GM13977 (cell line): ENCODE data around the gene NECTIN1.

ENCODE experiments used
- DNase-seq: peaks from one replicate; pipeline ENCODE4 v3.0.0; 2012; ENCODE audit warnings: low spot score
- CTCF ChIP-seq: IDR thresholded peaks from 2 replicates; pipeline ENCODE4 v1.5.1; 2012; ENCODE audit warnings: mild to moderate bottlenecking, control low read depth; ENCODE audit not compliant: insufficient read depth; ENCODE audit errors: extremely low read depth, missing control alignments
- in situ Hi-C: fragments of 300-500 bp; cut with MboI; formaldehyde crosslinking; loops from one replicate; pipeline ENCODE4 v1.12.0; 2022; ENCODE audit warnings: low sequenced_read_pairs, low pct_unique_long_range_greater_than_20kb, mixed read lengths, inconsistent platforms; ENCODE audit not compliant: unreplicated experiment

NECTIN1 gene

GRCh38 chr11:119742263-119742861 is 13.4 kb upstream of the NECTIN1 start:
- TF ChIP-seq CTCF: no peak
- DNase-seq: peak; percentile 52
- in situ Hi-C loops: no loop called here

GRCh38 chr11:119741369-119742262 is 12.6 kb upstream of the NECTIN1 start:
- TF ChIP-seq CTCF: peak; percentile 95
- DNase-seq: peak; percentile 88
- in situ Hi-C loops: no loop called here

- no peak for TF ChIP-seq CTCF
- no peak for DNase-seq
- in situ Hi-C loops: no loop called here
Observed at GRCh38 chr11:119739975-119740374, 11.0 kb upstream of the NECTIN1 start.

- in situ Hi-C loops: no loop called here
- no peak for TF ChIP-seq CTCF
- no peak for DNase-seq
Observed at GRCh38 chr11:119739021-119739703, 10.2 kb upstream of the NECTIN1 start.

GRCh38 chr11:119738059-119738439 is 9.0 kb upstream of the NECTIN1 start:
- no peak for DNase-seq
- no peak for TF ChIP-seq CTCF
- in situ Hi-C loops: no loop called here

- in situ Hi-C loops: no loop called here
- no peak for DNase-seq
- no peak for TF ChIP-seq CTCF
Observed at GRCh38 chr11:119737366-119738058, 8.5 kb upstream of the NECTIN1 start.
